AG04450 (cell line): Measurements from ENCODE around the gene STK10. TPM values are rescaled to one million over a fixed set of nuclear protein-coding genes. Genes with fewer than 3 reads are reported as not detected.

Experiments used
- CTCF ChIA-PET: fragments of 300-600, 350-600 bp; formaldehyde crosslinking; extraction: SDS; loops from one replicate; lab custom pipeline; 2022; ENCODE audit warnings: antibody characterized with exemption, inconsistent platforms; lab: Charles Lee
- POLR2A ChIA-PET: fragments of 350-600 bp; formaldehyde crosslinking; extraction: SDS; loops from one replicate; lab custom pipeline; 2021; ENCODE audit warnings: antibody characterized with exemption, inconsistent platforms; lab: Yijun Ruan, JAX
- DNase-seq: peaks from one replicate; pipeline ENCODE4 v3.0.0-alpha.2; 2011; ENCODE audit warnings: low read depth, low spot score
- H3K27ac ChIP-seq: one replicate; pipeline ENCODE4 v1.5.1; 2012; ENCODE audit warnings: low read depth, low read length, control low read depth
- H3K27me3 ChIP-seq: one replicate; pipeline ENCODE4 v1.6.0; 2012; ENCODE audit warnings: low read length; ENCODE audit not compliant: control insufficient read depth, insufficient read depth
- H3K4me3 ChIP-seq: 2 replicates; pipeline ENCODE4 v1.5.1; 2011; ENCODE audit warnings: mild to moderate bottlenecking, low read depth, low read length, control low read depth
- H3K9me3 ChIP-seq: 2 replicates; pipeline ENCODE4 v1.5.1; 2012; ENCODE audit warnings: low read length; ENCODE audit not compliant: control insufficient read depth, insufficient read depth
- polyA plus RNA-seq: library from polyadenylated mRNA; depleted of rRNA; stranded (reverse); fragments of >200 nt; gene quantifications from 2 replicates; pipeline ENCODE4 v1.2.3, GENCODE V29; 2011
- TF ChIP-seq, protein P1 (sequence below): IDR thresholded peaks from 2 replicates; pipeline ENCODE4 v1.5.1; 2011; ENCODE audit warnings: low read depth, low read length, control low read depth, inconsistent platforms

STK10 gene
- polyA plus RNA-seq, 1 experiment: 7.8 TPM

DNA sequence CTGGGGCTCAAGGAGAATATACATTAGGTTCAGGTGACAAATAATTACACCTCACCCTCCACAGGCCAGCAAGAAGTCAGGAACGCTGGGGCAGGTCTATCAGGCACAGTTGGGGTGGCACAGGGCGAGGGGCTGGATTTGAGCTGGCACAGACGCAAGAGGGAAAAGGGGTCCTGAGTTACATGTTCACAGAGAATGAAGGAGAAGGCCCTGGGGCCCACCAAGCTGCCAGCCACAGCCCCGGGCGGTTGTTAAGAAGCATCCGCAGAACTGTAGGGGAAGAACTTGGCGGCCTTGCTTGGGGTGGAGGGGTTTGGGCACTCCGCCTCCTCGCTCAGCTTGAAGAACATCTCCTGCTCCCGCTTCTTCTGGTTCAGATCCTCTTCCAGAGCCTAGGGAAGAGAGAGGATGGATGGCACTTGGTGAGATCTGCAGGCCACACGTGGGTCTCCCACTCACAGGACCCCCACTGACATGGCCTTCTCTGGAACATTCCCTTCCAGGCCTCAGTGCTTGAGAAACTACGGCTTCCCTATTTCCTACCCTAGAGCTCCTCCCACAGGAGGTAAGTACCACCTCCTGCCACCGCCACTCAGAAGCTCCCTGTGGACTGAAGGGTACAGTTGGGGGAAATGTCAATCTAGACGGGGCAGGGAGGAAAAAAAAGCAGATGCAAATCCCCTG, 143.3 kb downstream of the STK10 start:
- ChIA-PET CTCF (interaction anchor here (3.8 kb wide), 1 partner anchor 133 kb away, joined by 17 read pairs; no protein-coding TSS in a partner anchor), POLR2A (no interaction called here)
- TF ChIP-seq, protein P1, sequence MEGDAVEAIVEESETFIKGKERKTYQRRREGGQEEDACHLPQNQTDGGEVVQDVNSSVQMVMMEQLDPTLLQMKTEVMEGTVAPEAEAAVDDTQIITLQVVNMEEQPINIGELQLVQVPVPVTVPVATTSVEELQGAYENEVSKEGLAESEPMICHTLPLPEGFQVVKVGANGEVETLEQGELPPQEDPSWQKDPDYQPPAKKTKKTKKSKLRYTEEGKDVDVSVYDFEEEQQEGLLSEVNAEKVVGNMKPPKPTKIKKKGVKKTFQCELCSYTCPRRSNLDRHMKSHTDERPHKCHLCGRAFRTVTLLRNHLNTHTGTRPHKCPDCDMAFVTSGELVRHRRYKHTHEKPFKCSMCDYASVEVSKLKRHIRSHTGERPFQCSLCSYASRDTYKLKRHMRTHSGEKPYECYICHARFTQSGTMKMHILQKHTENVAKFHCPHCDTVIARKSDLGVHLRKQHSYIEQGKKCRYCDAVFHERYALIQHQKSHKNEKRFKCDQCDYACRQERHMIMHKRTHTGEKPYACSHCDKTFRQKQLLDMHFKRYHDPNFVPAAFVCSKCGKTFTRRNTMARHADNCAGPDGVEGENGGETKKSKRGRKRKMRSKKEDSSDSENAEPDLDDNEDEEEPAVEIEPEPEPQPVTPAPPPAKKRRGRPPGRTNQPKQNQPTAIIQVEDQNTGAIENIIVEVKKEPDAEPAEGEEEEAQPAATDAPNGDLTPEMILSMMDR: no peak
- Histone ChIP-seq H3K4me3 (no peak overlapping the region), H3K27me3 (no peaks in the 10 kb centered on the region), H3K9me3 (no peaks in the 10 kb centered on the region; the same call in 1 of the 2 replicates), H3K27ac (no peak overlapping the region)
- DNase-seq: no peak

DNA sequence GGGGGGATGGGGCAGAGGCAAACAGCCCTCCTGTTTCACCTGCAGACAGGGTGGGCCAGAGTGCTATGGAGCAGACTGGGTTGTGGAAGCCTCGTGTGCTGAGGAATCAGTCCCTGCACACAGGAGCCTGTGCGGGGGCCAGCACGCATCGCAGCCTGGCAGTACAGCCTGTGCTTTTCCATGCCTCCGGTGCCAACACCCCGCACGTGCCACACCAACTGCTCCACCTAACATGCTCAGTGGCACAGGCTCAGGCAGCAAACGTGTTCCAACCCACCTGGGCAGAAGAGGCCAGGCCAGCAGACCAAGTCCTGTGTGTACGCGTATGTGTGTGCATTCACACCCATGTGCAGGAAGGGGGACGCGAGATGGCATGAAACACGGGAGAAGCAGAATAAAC, 144.2 kb downstream of the STK10 start:
- TF ChIP-seq, protein P1: no peak
- DNase-seq: no peak
- Histone ChIP-seq H3K4me3 (no peak overlapping the region), H3K27me3 (no peaks in the 10 kb centered on the region), H3K9me3 (no peaks in the 10 kb centered on the region; the same call in 1 of the 2 replicates), H3K27ac (no peak overlapping the region)
- ChIA-PET CTCF (interaction anchor here (3.8 kb wide), 1 partner anchor 132 kb away, joined by 17 read pairs; no protein-coding TSS in a partner anchor), POLR2A (no interaction called here)

DNA sequence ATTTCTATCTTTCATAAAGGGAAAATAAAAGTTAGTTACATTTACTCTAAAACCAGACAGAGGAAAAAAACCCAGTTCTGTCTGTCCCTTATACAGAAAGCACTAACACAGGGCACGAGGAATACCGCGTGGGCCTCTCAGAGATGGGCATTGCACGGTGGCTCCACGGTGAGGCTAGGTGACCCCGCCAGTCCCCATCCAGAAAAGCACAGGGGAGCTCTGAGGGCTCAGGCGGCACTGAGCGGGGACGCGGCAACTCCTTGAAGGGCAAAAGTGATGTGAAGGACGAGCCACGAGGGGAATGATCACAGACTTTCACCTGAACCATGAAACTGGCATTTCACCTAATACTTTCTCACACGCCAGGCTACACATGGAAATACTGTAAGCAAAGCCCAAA, 145.8 kb downstream of the STK10 start:
- H3K9me3 ChIP-seq: no peaks in the 10 kb centered on the region; the same call in 1 of the 2 replicates
- DNase-seq: no peak
- POLR2A ChIA-PET: no interaction called here
- no peak overlapping the region for H3K4me3 ChIP-seq
- CTCF ChIA-PET: interaction anchor here (1.1 to 3.8 kb wide), 3 partner anchors 128 to 134 kb away, joined by 3 to 17 read pairs (median 4); no protein-coding TSS in a partner anchor
- TF ChIP-seq, protein P1: no peak
- H3K27me3 ChIP-seq: no peaks in the 10 kb centered on the region
- no peak overlapping the region for H3K27ac ChIP-seq

DNA sequence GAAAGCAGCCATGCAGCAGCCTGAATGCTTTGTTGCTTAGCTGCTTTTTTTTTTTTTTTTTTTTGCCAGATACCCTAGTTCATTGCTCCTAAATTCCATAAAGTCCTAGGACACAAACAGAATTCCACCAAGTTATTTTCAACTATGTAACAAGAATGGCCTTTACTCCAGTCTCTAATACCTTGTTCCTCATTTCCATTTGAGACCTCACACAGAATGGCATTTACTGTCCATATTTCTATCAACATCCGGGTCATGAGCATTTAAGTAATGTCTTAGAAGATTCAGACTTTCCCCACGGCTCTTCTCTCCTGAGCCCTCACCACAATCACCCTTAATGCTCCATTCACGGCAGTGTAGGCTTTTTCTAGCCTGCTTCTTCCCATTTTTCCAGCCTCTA, 149.9 kb downstream of the STK10 start:
- H3K27ac ChIP-seq: no peak overlapping the region
- no peaks in the 10 kb centered on the region for H3K9me3 ChIP-seq
- POLR2A ChIA-PET: no interaction called here
- peaks cover 4% of the 10 kb centered on the region for H3K27me3 ChIP-seq
- TF ChIP-seq, protein P1: no peak
- CTCF ChIA-PET: interaction anchor here (0.6 to 4.6 kb wide), 2 partner anchors 126 to 1820 kb away, joined by 3 to 34 read pairs; no protein-coding TSS in a partner anchor
- no peak overlapping the region for H3K4me3 ChIP-seq
- no peak for DNase-seq

DNA sequence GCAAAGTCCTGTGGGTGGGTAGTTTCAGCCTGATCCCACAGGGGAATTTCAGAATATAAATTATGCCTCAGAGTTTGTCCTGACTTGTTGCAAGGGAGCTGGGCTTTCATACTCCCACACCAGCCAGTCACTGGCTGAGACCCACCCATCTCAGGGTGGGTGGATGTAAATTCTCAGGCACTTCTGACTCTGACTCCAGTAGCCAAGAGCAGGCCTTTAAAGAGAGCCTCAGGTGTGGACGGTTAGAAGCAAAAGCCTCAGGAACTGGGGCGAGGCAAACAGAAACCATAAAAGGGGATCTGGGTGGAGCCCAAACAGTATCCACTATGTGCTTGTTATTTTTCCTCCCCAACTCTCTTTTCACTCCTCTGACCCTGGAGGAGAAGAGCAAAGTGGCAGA, 153.0 kb downstream of the STK10 start:
- Histone ChIP-seq H3K9me3 (peaks cover 8% of the 10 kb centered on the region; the same call in 1 of the 2 replicates), H3K4me3 (no peak overlapping the region), H3K27me3 (peaks cover 8% of the 10 kb centered on the region), H3K27ac (no peak overlapping the region)
- TF ChIP-seq, protein P1: no peak
- ChIA-PET CTCF (interaction anchor here (4.6 kb wide), 1 partner anchor 123 kb away, joined by 34 read pairs; no protein-coding TSS in a partner anchor), POLR2A (no interaction called here)
- no peak for DNase-seq
